Measurements from ENCODE around the gene NRG4. TPM values are rescaled to one million over a fixed set of nuclear protein-coding genes. Genes with fewer than 3 reads are reported as not detected.

Gene NRG4
- total RNA-seq, 6 experiments from 2014 or later = 0.49 to 2.9 (median 2.0) TPM

DNA sequence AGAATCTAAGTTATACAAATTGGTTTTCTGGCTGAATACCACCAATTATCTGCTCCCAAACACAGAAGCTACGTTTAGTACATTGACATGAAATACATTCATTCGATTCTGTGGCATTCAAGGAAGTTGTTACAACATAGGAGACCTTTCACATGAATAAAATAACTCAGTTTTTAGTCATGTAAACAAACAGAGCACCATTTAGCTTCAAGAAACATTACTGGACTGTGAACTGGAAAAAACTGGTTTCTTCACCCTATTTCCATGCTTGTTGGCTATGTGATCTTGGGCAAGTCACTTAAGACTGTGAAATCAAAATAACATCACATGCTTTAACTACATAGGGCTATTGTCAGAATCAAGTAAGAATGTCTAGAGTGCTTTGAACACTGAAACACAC is 46.2 kb downstream of the NRG4 start:
- ATAC-seq (no peak), DNase-seq (no peak)
- no peaks in the 10 kb centered on the region for H3K4me1 ChIP-seq
- WGBS (ENCODE audit: insufficient coverage, low coverage, low lambda C conversion rate, missing lambda C conversion rate) = 42% methylated on average over 2 of the region's 2 CpGs
- H3K4me3 ChIP-seq = no peak overlapping the region
- H3K27ac ChIP-seq = no peak overlapping the region
- no peaks in the 10 kb centered on the region for H3K27me3 ChIP-seq
- intact Hi-C loops (cut with DNase I) = no loop called here
- no peaks in the 10 kb centered on the region for H3K9me3 ChIP-seq
- TF ChIP-seq, protein P1, sequence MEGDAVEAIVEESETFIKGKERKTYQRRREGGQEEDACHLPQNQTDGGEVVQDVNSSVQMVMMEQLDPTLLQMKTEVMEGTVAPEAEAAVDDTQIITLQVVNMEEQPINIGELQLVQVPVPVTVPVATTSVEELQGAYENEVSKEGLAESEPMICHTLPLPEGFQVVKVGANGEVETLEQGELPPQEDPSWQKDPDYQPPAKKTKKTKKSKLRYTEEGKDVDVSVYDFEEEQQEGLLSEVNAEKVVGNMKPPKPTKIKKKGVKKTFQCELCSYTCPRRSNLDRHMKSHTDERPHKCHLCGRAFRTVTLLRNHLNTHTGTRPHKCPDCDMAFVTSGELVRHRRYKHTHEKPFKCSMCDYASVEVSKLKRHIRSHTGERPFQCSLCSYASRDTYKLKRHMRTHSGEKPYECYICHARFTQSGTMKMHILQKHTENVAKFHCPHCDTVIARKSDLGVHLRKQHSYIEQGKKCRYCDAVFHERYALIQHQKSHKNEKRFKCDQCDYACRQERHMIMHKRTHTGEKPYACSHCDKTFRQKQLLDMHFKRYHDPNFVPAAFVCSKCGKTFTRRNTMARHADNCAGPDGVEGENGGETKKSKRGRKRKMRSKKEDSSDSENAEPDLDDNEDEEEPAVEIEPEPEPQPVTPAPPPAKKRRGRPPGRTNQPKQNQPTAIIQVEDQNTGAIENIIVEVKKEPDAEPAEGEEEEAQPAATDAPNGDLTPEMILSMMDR (IDR thresholded peaks at IDR 0.05) = no peak
- TF ChIP-seq POLR2A (IDR thresholded peaks at IDR 0.05) = no peak
- no peaks in the 10 kb centered on the region for H3K36me3 ChIP-seq

DNA sequence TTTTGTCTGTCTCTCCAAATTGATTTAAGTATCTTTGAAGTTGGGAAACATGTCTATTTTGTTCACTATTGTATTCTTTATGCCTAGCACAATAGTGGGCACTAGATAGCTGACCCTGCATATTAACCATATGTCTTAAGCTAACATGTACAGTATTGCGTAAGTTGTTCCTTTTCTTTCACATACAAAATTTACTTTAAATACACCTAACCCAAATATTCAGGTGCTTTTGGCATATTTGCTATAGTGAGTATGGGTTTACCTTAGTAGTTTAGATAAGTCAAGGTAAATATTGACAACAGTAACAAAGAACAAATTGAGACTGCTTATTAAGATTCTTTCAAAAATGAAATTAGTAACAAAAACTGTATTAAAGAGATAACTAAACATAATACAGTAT is 50.9 kb downstream of the NRG4 start:
- TF ChIP-seq, protein P1 (IDR thresholded peaks at IDR 0.05) = no peak
- no peak for TF ChIP-seq POLR2A (IDR thresholded peaks at IDR 0.05)
- no peak for DNase-seq
- WGBS (ENCODE audit: insufficient coverage, low coverage, low lambda C conversion rate, missing lambda C conversion rate) = 83% methylated on average over 1 of the region's 1 CpG
- H3K27ac ChIP-seq = no peak overlapping the region
- no peaks in the 10 kb centered on the region for H3K27me3 ChIP-seq
- ATAC-seq = no peak
- intact Hi-C loops (cut with DNase I) = no loop called here
- no peaks in the 10 kb centered on the region for H3K9me3 ChIP-seq
- H3K4me1 ChIP-seq = no peaks in the 10 kb centered on the region
- H3K36me3 ChIP-seq = no peaks in the 10 kb centered on the region
- H3K4me3 ChIP-seq = no peak overlapping the region

DNA sequence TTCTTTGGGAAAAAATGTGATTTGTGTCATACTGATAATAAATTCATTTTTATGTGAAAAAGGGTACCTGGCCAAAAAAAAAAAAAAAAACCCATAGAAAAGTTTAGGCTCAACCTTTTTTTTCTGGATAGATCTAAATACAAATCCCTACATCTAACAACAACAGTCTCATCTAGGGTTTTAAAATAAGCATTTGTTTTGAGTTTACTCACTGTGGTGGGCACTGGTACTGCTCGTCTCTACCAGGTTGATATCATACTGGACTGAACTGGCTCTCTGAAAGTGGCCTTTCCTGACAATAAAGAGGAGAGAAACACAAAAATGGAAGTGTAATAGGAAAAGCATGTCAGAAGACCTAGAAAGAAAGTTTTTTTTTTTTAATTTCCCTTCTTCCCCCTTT is 56.5 kb downstream of the NRG4 start:
- no peaks in the 10 kb centered on the region for H3K9me3 ChIP-seq
- DNase-seq = no peak
- H3K4me1 ChIP-seq = no peaks in the 10 kb centered on the region
- H3K27me3 ChIP-seq = no peaks in the 10 kb centered on the region
- 83% methylated on average over 1 of the region's 1 CpG for WGBS (ENCODE audit: insufficient coverage, low coverage, low lambda C conversion rate, missing lambda C conversion rate)
- TF ChIP-seq POLR2A (IDR thresholded peaks at IDR 0.05) = no peak
- TF ChIP-seq, protein P1 (IDR thresholded peaks at IDR 0.05) = no peak
- H3K36me3 ChIP-seq = no peaks in the 10 kb centered on the region
- H3K27ac ChIP-seq = no peak overlapping the region
- no peak overlapping the region for H3K4me3 ChIP-seq
- ATAC-seq = no peak
- intact Hi-C loops (cut with DNase I) = no loop called here

DNA sequence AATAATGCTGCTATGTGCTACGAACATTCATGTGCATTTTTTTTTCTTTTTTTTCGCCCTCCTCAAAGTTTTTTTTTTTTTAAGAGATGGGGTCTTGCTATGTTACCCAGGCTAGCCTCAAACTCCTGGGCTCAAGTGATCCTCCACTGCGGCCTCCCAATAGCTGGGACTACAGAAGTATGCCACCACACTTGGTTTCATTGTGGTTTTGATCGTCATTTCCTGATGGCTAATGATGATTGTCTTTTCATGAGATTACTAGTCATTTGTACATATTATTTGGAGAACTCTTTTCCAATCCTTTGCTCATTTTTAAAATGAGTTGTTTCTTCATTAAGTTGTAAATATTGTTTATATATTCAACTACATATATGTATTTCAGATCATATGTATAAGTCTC is 59.7 kb downstream of the NRG4 start:
- no peaks in the 10 kb centered on the region for H3K9me3 ChIP-seq
- intact Hi-C loops (cut with DNase I) = no loop called here
- no peaks in the 10 kb centered on the region for H3K27me3 ChIP-seq
- TF ChIP-seq, protein P1 (IDR thresholded peaks at IDR 0.05) = no peak
- DNase-seq (no peak), ATAC-seq (no peak)
- no peak overlapping the region for H3K4me3 ChIP-seq
- H3K27ac ChIP-seq = no peak overlapping the region
- no peaks in the 10 kb centered on the region for H3K4me1 ChIP-seq
- no peaks in the 10 kb centered on the region for H3K36me3 ChIP-seq
- WGBS (ENCODE audit: insufficient coverage, low coverage, low lambda C conversion rate, missing lambda C conversion rate) = 81% methylated on average over 4 of the region's 4 CpGs

DNA sequence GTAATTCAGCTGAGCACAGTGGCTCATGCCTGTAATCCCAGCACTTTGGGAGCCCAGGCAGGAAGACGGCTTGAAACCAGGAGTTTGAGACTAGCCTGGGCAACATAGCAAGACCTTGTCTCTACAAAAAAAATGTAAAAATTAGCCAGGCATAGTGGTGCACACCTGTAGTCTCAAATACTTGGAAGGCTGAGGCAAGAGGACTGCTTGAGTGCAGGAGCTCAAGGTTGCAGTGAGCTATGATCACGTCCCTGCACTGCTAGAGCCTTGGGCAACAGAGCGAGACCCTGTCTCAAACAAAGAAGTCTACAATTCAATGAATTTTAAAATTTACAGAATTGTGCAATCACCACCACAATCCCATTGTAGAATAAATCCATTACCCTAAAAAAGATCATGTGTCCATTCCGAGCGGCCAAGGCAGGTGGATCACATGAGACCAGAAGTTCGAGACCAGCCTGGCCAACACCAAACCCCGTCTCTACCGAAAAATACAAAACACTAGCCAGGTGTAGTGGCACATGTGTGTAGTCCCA is 63.4 kb downstream of the NRG4 start:
- DNase-seq (no peak), ATAC-seq (no peak)
- Histone ChIP-seq H3K4me3 (no peak overlapping the region), H3K27ac (no peak overlapping the region), H3K27me3 (no peaks in the 10 kb centered on the region), H3K4me1 (no peaks in the 10 kb centered on the region), H3K36me3 (no peaks in the 10 kb centered on the region), H3K9me3 (no peaks in the 10 kb centered on the region)
- intact Hi-C loops (cut with DNase I) = no loop called here
- TF ChIP-seq, protein P1 (IDR thresholded peaks at IDR 0.05) = no peak
- no peak for TF ChIP-seq POLR2A (IDR thresholded peaks at IDR 0.05)
- 72% methylated on average over 8 of the region's 8 CpGs for WGBS (ENCODE audit: insufficient coverage, low coverage, low lambda C conversion rate, missing lambda C conversion rate)
